GM18519 (cell line): ENCODE measurements around the gene TAMALIN.

Source experiments
- ATAC-seq: cut with Tn5 transposase; IDR thresholded peaks from one replicate; pipeline ENCODE4 v1.9.1; 2021; ENCODE audit warnings: mild to moderate bottlenecking, moderate library complexity; ENCODE audit not compliant: unreplicated experiment, low FRiP score

The TAMALIN gene

DNA sequence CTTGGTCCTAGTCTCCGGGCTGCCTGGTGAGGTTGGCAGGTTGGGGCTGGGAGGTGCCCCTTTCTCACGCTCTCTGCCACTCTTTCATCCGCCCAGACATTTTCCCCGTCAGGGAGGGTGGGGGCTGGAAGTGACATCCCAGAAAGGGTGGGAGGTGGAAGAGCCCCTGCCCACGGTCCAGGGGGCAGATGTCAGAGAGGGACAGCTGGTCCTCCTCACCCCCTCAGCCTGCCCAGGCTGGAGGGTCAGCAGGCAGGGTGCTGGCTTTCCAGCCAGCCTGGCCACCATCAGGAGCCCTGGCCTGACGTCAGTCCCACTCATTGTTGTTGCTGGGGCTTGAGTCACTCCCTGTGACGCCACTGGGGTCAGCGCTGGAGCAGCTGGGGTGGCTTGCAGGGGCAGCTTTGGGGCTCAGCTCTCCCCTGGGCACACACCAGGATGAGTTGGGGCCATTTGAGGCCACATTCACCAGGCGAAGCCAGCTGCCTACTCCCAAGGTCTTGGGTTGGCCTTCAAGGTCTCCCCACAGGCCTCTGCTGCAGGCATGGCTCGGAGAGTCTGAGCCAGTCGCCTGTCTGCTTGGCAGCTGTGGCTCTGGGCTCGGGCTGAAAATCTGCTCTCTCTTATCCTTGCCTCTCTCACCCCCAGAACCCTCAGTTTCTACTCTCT, 57.4 kb downstream of the TAMALIN start:
- no peak for ATAC-seq
